OCI-M2 (cell line): ENCODE measurements around the gene PAFAH1B2.
"Not testable (repeated sequence)": the region's sequence is repeated elsewhere in the genome, so short reads cannot be mapped to it uniquely, and the experiment has no call there.

ENCODE experiments used
- DNase-seq: peaks from one replicate; lab custom pipeline; 2025; ENCODE audit not compliant: unreplicated experiment; lab: John Stamatoyannopoulos, UW

PAFAH1B2 gene

GRCh38 chr11:117172724-117173421 lies 28.8 kb downstream of the PAFAH1B2 start:
- no peak for DNase-seq

- DNase-seq = no peak
These were observed 31.0 kb downstream of the PAFAH1B2 start for GRCh38 chr11:117175104-117175503.

GRCh38 chr11:117175781-117176180 lies 31.7 kb downstream of the PAFAH1B2 start:
- no peak for DNase-seq

GRCh38 chr11:117176186-117176585 lies 32.1 kb downstream of the PAFAH1B2 start:
- no peak for DNase-seq

- DNase-seq = no peak
These were observed 33.6 kb downstream of the PAFAH1B2 start for GRCh38 chr11:117177534-117178209.

- DNase-seq = peak; percentile 29
These were observed 34.3 kb downstream of the PAFAH1B2 start, which contains the start of gene SIDT2 for GRCh38 chr11:117178210-117179034. TSS of gene SIDT2 (plus strand) at chr11:117178743. CDS start at chr11:117179264, 521 bp downstream.

- no peak for DNase-seq
These were observed 35.2 kb downstream of the PAFAH1B2 start for GRCh38 chr11:117179048-117179999.

- no peak for DNase-seq
These were observed 35.9 kb downstream of the PAFAH1B2 start for GRCh38 chr11:117180020-117180419.

GRCh38 chr11:117180661-117181585 lies 36.8 kb downstream of the PAFAH1B2 start:
- no peak for DNase-seq

GRCh38 chr11:117181586-117182550 lies 37.8 kb downstream of the PAFAH1B2 start:
- no peak for DNase-seq

GRCh38 chr11:117182551-117182935 lies 38.5 kb downstream of the PAFAH1B2 start:
- no peak for DNase-seq

- DNase-seq = not testable (repeated sequence)
These were observed 39.1 kb downstream of the PAFAH1B2 start for GRCh38 chr11:117183178-117183577.

GRCh38 chr11:117183724-117184349 lies 39.8 kb downstream of the PAFAH1B2 start:
- DNase-seq = no peak

GRCh38 chr11:117185736-117186430 lies 41.8 kb downstream of the PAFAH1B2 start:
- DNase-seq = no peak

GRCh38 chr11:117186431-117186761 lies 42.3 kb downstream of the PAFAH1B2 start:
- DNase-seq = no peak

GRCh38 chr11:117187007-117187406 lies 42.9 kb downstream of the PAFAH1B2 start:
- DNase-seq = no peak

GRCh38 chr11:117187428-117187798 lies 43.3 kb downstream of the PAFAH1B2 start:
- no peak for DNase-seq
